22Rv1 (cell line): ENCODE measurements around the gene SH3PXD2A.

Experiments used
- H3K27ac ChIP-seq: fragments of 450-650 bp; 2 replicates; pipeline ENCODE4 v1.5.1; 2017
- CTCF ChIP-seq: fragments of 450-650 bp; IDR thresholded peaks from 2 replicates; pipeline ENCODE4 v1.5.1; 2017; ENCODE audit warnings: mild to moderate bottlenecking
- ZFX ChIP-seq: fragments of 450-650 bp; IDR thresholded peaks from 2 replicates; pipeline ENCODE4 v1.6.1; 2017; ENCODE audit warnings: antibody characterized with exemption, borderline replicate concordance

The SH3PXD2A gene

DNA sequence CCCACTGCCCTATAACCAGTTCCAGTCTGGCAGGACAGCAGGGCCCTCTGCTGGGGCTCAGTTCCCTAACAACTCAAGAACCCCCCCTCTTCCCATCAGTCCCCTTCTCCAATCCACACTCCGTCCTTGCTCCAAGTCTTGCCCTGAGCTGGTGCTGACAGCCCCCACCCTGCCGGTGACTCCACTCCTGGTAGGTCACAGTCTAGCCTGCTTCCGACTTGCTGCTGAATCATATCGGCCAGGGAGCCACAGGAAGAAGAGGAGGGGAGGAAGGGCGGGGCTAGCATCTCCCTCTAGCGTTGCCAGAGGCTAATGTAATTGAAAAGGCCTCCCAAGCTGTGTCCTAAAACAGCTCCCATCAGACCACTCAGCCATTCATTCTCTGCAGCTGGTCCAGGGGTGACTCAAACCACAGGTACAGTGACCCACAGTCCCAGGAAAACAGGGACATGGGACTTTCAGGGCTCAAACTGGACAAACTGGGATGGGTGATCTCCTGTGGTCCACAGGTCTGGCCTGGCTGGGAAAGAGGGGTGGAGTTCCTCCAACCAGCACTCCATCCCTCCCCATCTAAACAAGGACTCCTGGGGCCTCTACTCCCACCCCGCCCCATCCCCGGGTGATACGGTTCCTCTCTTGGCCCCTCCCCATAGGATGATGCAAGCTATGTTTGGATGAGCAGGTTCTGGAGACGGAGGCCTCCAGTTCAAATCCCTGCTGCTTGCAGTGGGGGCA lies 158.8 kb downstream of the SH3PXD2A start:
- TF ChIP-seq CTCF (0 out of 2 replicates have a peak, but pooled peaks have one; percentile 8), ZFX (no peak)
- H3K27ac ChIP-seq, result no peak overlapping the region

DNA sequence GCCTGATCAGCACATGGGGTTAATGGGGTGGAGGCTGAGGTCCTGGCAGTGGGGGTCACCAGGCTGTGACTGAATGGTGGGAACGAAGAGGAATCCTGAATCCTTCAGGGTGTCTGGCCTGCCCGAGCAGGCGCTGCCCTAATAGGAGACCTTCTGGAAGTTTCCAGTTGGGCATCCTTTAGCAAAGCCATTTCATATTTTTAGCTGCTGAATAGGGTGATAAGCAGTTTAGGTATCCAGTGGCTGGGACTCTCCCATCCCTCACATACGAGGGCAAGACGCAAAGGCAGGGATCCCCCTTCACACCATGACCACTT lies 159.3 kb downstream of the SH3PXD2A start:
- H3K27ac ChIP-seq, result no peak overlapping the region
- TF ChIP-seq CTCF (no peak), ZFX (no peak)

DNA sequence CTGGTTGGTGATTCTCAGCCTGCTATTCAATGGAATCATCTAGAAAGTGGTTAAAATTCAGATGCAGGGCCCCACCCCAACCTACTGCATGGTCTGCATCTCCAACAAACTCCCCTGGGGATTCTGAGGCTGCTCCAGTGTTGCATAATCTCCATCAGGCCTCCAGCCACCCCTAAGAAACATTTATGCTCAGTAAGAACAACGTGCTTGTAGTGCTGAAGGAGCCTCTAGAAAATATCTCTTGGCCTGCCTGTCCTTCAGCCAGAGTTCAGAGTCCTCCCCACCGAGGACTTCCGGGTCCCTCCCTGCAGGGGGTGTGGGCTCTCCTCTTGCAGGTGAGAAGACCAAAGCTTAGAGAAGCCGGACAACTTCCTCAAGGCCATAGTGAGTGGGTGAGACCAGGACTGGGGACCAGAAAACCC lies 159.8 kb downstream of the SH3PXD2A start:
- no peak for TF ChIP-seq CTCF
- TF ChIP-seq ZFX, result no peak
- H3K27ac ChIP-seq, result no peak overlapping the region

DNA sequence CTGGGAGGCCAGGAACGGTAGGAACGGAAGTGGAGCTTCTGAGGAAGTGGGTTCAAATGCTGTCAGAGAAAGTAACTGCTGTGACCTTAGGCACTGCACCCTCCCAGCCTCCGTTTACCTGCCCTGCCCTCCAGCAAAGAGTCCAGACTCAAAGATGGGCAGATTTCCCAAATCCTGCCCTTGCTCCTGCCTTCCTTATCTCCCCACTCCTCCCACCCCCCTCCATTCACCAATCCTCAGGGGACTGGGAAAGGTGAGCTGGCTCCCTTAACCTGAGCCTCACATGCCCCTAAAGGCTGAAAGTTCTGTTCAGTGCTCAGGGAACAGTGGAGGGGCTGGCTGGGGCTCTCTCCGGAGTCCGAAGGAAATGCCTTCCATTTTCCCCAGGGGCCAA lies 161.6 kb downstream of the SH3PXD2A start:
- TF ChIP-seq CTCF (no peak), ZFX (no peak)
- H3K27ac ChIP-seq, result no peak overlapping the region

DNA sequence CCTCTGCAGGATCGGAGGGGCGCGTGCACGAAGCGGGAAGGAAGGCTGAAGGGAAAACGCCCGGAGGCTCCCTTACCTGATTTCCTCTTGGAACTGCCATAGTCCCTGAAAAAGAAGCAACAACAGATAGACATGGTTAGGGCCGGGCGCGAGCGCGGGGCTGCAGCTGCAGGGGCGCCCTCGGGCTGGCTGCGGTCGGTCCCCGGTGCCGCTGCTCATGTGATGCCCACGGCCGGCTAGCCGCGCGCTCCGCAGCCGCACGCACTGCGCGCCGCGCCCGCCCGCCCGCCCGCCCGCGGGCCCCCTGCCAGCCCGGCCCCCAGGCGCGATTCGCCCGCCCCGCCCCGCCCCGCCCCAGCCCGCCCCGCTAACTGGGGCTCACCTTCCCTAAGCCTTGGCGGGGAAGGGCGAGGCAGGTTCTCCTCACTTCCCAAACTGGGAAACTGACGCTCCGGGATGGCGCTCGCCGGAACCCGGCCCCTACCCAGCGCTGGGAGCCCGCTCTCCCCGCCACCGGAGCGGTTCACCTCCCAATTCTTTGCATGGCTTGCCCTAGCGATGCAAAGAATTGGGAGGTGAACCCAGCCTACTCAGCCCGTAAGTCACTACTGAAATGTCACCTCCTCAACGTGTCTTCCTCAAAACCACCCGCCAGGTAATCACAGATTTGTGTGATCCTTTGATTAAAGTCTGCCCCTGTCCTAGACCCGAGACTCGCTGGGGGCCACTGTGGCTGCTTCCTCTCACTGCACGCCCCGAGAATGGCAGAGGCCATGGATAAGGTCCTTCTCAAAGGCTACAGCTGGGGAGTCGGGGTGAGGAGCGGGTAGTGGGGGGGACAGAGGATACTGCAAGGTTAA lies 162.2 kb downstream of the SH3PXD2A start:
- TF ChIP-seq CTCF (no peak), ZFX (no peak)
- H3K27ac ChIP-seq, result no peak overlapping the region

DNA sequence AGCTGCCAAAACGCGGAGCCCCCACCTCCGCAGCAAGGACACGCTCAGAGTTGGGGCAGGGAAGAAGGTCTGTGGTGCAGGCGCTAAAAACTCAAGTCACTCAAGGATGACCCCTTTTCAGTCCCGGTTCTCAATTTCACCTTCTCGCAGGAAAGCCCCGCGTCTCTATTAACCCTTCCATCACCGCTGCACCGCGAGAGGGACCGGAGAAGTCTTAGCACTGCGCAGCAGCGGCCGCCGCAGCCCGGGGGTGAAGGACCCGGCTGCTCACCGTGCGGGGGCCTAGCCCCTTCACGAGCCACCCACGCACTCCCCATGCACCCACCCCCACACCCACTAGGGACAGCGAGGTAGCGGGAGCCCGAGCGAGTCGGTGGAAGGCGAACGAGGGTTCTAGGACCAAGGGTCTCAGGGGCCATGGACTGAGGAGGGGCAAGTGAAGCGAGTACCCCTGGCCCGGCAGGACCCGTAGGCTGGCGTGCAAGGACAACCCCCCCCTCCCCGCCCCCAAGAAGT lies 162.9 kb downstream of the SH3PXD2A start:
- H3K27ac ChIP-seq, result no peak overlapping the region
- TF ChIP-seq CTCF, result no peak
- no peak for TF ChIP-seq ZFX

DNA sequence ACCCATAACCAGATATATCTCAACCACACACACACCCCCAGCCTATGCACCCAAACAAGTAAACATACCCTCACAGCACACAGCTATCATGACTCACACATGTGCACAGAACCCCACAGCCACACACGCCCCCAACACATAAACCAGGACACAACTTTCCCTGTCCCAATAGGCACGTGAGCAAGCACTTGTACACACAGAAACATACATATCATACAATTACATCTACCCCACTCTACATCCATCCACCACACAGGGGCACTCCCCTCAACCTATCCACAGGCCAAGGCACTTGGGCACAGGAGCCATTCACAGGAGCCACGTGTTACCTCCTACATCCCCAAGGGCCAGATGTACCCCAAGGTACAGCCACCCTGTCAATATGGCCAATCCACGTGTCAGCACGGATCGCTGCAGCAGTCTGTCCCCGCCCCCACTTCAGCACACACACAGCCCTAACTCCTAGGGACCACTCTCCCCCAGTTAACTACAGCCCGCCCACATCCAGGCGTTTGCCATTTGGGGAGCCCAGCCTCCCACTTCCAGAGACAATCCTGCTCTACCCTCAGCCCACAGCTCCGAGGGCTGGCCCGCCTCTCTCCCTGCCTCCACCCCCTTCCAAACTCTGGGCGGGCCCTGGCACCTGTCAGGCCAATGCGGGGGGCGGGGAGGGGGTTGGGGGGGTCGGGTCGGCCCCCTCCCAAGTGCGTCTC lies 163.5 kb downstream of the SH3PXD2A start:
- H3K27ac ChIP-seq, result no peak overlapping the region
- no peak for TF ChIP-seq ZFX
- TF ChIP-seq CTCF, result no peak
